NCI-H2196 treated with DMSO at 0.1 percent for 48 hours (cell line): ENCODE measurements around the gene GAS2L2.

ENCODE experiments used
- DNase-seq: peaks from one replicate; lab custom pipeline; 2025; ENCODE audit not compliant: unreplicated experiment; lab: John Stamatoyannopoulos, UW

GAS2L2 gene

DNA sequence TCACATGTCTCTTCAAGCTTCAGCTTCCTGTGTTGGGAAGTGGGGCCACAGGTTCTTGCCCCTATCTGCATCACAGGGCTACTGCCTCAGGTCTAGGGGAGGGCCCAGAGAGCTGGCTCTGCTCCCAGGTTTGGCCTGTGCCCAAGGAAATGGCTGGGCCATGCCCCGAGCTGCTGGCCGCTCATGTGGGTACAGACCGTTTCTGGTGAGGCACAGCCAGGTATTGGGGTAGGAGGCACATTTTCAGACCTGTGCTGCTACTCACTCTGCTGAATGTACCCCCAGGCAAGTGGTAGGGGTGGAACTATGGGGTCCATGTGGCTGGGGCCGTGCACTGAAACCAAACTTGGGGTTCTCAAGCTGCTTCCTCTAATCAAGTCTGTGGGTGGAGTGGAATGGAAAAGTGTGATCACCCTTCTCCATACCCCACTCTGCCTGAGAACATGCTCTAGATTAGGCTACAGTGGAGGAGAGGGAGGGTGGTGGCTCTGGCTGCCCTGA, 4.6 kb downstream of the GAS2L2 start:
- DNase-seq, result peak; percentile 24

DNA sequence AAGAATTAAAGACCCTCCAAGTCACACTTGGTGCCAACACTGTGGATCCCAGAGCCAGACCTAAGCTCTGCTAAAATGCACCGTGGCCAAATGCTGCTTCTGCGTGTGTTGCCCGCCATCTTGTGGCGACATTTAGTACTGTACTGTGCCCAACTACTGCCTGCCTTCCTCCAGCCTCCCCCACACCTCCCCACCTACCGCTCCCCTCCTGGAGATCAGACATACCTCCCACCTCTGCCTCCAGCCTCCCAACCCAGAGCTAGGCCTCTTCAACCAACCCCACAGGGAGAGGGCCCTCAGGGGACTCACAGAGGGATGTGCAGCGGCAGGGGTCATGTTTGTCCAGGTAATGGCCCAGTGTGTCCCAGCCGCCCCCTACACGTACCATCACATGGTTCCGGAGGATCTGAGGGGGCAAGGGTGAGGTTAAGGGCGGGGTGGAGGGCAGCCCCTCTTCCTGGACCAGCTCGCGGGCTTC, 5.5 kb downstream of the GAS2L2 start:
- DNase-seq, result no peak

DNA sequence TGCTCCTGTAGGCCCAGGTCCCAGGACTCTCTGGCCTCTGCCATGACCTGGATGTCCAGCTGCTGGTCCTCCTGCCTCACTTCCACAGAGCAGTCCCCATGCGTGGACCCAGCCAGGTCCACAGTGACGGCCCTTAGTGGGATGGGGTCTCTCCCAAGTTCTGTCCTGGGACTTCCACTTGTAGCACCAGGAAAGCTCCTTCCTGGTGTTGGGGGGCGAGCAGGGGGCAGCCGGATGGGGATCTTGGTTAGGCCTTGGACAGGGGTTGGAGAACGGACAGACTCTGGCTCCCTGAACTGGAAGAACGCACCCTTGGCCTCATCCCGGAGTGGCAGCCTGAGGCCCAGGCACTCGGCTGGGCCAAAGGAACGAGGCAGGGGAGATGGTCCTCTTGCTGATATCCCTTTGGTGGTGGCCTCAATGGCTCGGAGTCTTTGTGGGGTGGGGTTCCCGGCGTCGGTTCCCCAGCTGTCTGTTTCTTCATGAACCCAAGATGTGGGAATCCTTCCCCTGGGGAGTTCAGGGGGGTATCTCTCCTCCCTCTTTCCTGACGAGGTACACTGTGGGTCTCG, 7.2 kb downstream of the GAS2L2 start:
- no peak for DNase-seq

- DNase-seq, result no peak
These were observed 7.8 kb downstream of the GAS2L2 start for GRCh38 chr17:35745246-35745645.

DNA sequence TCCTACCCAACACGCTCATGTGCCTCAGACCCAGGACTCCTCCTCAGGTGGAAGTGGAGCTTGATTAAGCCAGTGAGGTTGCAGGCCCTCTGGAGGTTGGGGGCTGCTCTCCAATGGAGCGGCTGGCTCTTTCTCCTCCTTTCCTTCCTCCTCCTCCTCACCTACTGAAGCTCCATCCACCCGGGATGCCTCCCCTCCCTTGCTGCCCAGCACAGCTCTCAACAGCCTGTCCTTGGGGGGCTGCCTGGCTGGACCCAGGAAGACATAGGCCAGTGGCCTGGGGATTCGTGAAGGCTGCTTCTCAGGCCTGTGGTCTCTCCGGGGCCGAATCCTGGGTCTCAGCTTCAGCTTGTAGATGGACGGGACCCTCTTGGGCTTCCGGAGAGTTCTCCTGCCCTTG, 8.2 kb downstream of the GAS2L2 start:
- DNase-seq, result no peak

DNA sequence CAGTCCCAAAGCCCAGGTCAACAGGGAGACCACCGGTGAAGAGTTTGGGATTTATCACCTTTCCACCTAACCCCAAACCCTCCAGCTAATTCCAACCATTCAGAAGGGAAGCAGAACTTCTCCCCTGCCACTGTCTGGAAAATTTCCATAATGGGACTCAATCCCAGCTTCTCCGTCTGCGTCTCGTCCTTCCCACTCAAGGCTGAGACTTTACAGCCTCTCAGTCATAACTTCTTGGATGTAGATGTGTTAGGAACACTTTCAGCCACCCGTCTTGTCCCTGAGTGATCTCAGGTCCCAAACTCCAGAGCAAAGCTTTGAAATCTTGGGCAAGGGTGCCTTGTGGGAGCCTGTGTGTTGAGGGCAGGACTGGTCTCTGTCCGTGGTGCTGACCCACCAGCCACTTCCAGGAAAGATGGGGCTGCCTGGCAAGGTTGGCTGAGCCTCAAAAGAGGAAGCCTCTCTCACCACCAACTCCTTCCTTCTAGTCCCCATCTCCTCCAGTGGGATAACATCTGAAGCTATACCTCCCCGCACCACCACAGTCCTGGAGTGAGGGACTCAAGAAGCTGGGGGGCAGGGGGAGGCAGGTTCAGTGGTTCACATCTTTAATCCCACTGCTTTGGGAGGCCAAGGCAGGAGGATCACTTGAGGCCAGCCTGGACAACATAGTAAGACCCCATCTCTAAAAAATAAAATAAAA, 9.3 kb downstream of the GAS2L2 start:
- DNase-seq, result no peak

- no peak for DNase-seq
These were observed 10.1 kb downstream of the GAS2L2 start for GRCh38 chr17:35742896-35743477.

GRCh38 chr17:35742496-35742895, 10.5 kb downstream of the GAS2L2 start:
- DNase-seq, result no peak

GRCh38 chr17:35740997-35741931, 11.8 kb downstream of the GAS2L2 start:
- no peak for DNase-seq

- DNase-seq, result no peak
These were observed 12.8 kb downstream of the GAS2L2 start for GRCh38 chr17:35740216-35740615.

- DNase-seq, result no peak
These were observed 14.4 kb downstream of the GAS2L2 start for GRCh38 chr17:35738519-35739133.

DNA sequence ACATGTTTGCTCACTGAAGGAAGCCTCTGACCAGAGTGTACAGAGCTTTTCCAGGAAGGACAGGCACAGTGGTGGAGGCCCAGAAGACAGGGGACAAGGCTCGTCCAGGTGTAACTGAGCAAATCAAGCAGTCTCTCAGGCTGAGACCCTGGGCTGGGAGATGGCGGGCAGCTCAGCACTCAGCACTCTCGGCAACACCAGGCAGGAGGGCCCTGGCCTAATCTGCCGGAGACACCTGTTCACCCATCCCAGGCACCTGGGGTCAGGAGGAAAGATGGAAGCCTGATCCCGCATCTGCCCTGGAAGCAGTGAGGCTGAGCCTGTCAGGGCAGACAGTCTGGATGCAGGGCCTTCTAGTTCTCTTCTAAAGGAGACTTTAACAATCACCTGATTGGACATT, 16.8 kb downstream of the GAS2L2 start:
- no peak for DNase-seq

GRCh38 chr17:35735036-35735805, 17.8 kb downstream of the GAS2L2 start:
- no peak for DNase-seq

- no peak for DNase-seq
These were observed 18.6 kb downstream of the GAS2L2 start for GRCh38 chr17:35734396-35734795.

- DNase-seq, result no peak
These were observed 19.7 kb downstream of the GAS2L2 start for GRCh38 chr17:35733366-35733765.

DNA sequence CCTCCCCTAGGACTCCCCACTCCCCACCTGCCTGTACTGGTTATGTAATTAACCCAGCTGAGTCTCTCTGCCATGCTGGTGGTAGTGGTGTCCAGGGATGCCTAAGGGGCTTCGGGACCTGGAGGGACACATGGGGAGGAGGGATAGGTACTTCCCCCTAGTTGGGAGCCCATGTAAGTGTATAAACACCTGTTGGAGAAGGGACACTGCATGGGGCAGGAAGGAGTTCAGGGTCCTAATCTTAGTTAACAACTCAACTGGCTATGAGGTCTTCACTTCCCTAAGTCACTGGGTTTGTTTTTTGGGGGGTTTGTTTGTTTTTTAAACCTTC, 20.3 kb downstream of the GAS2L2 start:
- DNase-seq, result no peak

GRCh38 chr17:35731917-35732805, 20.9 kb downstream of the GAS2L2 start:
- no peak for DNase-seq

DNA sequence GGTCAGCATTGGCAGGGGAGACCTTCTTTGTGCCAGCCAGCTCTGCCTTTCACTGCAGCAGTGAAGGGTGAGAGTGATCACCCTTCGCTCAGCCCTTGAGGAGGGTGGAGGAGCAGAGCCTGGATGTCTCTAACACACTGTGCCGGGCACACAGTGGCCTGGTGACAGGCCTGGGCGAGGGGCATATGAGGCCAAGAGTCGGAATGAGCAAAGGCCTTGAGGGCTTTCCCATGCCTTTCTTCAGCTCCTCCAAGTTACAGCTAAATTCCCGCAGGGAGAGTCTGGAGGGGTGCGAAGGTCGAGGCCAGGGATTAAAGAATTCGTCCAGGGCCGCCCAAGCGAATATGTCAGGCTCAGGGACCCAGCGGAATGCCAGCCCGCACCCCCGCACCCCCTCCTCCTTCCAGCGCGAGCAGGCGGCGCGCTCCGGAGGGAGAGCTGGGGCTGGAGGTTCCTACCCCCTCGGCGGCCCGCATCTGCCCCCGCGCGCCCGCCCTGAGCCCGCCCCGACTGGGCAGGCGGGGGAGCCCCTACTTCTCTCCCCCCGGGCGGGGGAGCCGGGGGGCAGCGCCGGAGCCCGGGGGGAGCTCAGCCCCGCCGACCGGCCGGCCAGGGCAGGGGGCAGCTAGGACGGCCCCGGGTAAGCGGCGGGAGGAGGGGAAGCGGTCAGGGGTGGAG, 21.7 kb downstream of the GAS2L2 start, which contains the start of gene RASL10B:
Gene RASL10B, plus strand, starts transcription at position 401 of the 678 bp plus-strand sequence. CDS start 3,546 bp downstream, outside the sequence.
- no peak for DNase-seq
